Sigmoid colon (tissue), 7 donors: ENCODE results near the gene EIF4G3. TPM values are rescaled to one million over a fixed set of nuclear protein-coding genes. Genes with fewer than 3 reads are reported as not detected.
"Not testable (repeated sequence)": the region's sequence is repeated elsewhere in the genome, so short reads cannot be mapped to it uniquely, and the experiment has no call there.

Experiments
- DNase-seq: peaks from one replicate; pipeline ENCODE4 v3.0.0-alpha.2; 2019
- H3K27ac ChIP-seq, 4 donors: fragments of 200-600 bp; sonication (generic); one replicate each; pipeline ENCODE4 v1.5.1; 2016 to 2019; ENCODE audit warnings: mild to moderate bottlenecking in 1 of 4
- H3K27me3 ChIP-seq, 3 donors: fragments of 200-600 bp; sonication (generic); one replicate each; pipeline ENCODE4 v1.5.1; 2019; ENCODE audit warnings: mild to moderate bottlenecking in 1 of 3
- H3K36me3 ChIP-seq, 4 donors: fragments of 200-600 bp; sonication (generic); one replicate each; pipeline ENCODE4 v1.5.1; 2016 to 2019
- H3K4me1 ChIP-seq, 4 donors: fragments of 200-600 bp; sonication (generic); one replicate each; pipeline ENCODE4 v1.5.1; 2017 to 2019
- H3K4me3 ChIP-seq, 4 donors: fragments of 200-600 bp; sonication (generic); one replicate each; pipeline ENCODE4 v1.5.1; 2017 to 2019; ENCODE audit warnings: mild to moderate bottlenecking in 2 of 4, moderate library complexity in 1 of 4
- H3K9me3 ChIP-seq, 4 donors: fragments of 200-600 bp in 3 of 4; sonication (generic) in 3 of 4; one replicate each; pipeline versions ENCODE4 v1.5.1 to v1.6.1; 2013 to 2019
- EP300 ChIP-seq, 4 donors: sonication (generic); formaldehyde crosslinking; IDR thresholded peaks; one replicate each; pipeline ENCODE4 v1.6.1; 2017; ENCODE audit warnings: antibody characterized with exemption in 4 of 4
- POLR2A ChIP-seq, 2 donors: fragments of 450-650 bp; IDR thresholded peaks; one replicate each; pipeline ENCODE4 v1.6.1; 2016; ENCODE audit warnings: antibody characterized with exemption in 2 of 2, mild to moderate bottlenecking in 2 of 2, moderate library complexity in 2 of 2
- POLR2AphosphoS5 ChIP-seq, 4 donors: sonication (generic); formaldehyde crosslinking; IDR thresholded peaks; one replicate each; pipeline ENCODE4 v1.6.1; 2017; ENCODE audit warnings: antibody characterized with exemption in 4 of 4
- WGBS, 2 donors: extraction: QIAGEN DNeasy Blood & Tissue Kit; methylation state at CpG; one replicate each; pipeline ENCODE4 v1.1.7; 2013; 5-methylcytosine and 5-hydroxymethylcytosine counted together
- intact Hi-C: fragments of 100-400 bp; cut with DNase I; formaldehyde crosslinking; loops from one replicate; pipeline ENCODE4 v1.15.1; 2023
- polyA plus RNA-seq, 3 donors: library from polyadenylated mRNA; stranded (reverse); fragments of 200-250 nt; gene quantifications; one replicate each; pipeline ENCODE4 v1.2.3, GENCODE V29; 2013
- total RNA-seq, 4 donors: library from RNA; depleted of rRNA; stranded (reverse); fragments of >200 nt; gene quantifications; one replicate each; pipeline ENCODE4 v1.1.0, GENCODE V29; 2016
- TF ChIP-seq, protein P1 (sequence below), 4 experiments: fragments of 450-650 bp in 3 of 4; fragments of 200-600 bp in 1 of 4; IDR thresholded peaks; one replicate each; pipeline ENCODE4 v1.5.1; 2016 to 2019; ENCODE audit warnings: antibody characterized with exemption in 4 of 4, mild to moderate bottlenecking in 3 of 4, moderate library complexity in 2 of 4
- donor health status: healthy with polysubstance abuse.
- donor health status: Bipolar disorder and iron deficiency.
- donor health status: healthy.

The EIF4G3 gene
- total and polyA plus RNA-seq, 7 donors: 13.4 to 65.9 (median 33.5) TPM

DNA sequence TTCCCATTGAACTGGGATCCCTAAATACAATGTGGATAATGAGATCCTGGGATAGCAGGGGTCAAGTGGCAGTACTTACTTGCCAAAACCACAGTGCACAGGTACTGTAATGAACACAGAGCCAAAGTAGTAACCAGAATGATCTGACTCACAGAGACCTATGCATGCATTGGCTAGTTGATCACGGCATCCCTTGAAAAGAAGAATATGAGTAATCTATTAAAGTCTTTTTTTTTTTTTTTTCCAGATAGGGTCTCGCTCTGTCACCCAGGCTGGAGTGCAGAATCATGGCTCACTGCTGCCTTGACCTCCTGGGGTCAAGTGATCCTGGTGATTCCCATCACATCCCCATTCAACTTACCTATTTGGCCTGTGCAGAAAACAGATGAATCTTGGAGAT, 29.4 kb upstream of the EIF4G3 start:
- H3K4me3 ChIP-seq: no peak overlapping the region
- TF ChIP-seq POLR2A (IDR thresholded peaks at IDR 0.05) (no peak), EP300 (IDR thresholded peaks at IDR 0.05) (no peak), POLR2AphosphoS5 (IDR thresholded peaks at IDR 0.05) (no peak)
- TF ChIP-seq, protein P1, sequence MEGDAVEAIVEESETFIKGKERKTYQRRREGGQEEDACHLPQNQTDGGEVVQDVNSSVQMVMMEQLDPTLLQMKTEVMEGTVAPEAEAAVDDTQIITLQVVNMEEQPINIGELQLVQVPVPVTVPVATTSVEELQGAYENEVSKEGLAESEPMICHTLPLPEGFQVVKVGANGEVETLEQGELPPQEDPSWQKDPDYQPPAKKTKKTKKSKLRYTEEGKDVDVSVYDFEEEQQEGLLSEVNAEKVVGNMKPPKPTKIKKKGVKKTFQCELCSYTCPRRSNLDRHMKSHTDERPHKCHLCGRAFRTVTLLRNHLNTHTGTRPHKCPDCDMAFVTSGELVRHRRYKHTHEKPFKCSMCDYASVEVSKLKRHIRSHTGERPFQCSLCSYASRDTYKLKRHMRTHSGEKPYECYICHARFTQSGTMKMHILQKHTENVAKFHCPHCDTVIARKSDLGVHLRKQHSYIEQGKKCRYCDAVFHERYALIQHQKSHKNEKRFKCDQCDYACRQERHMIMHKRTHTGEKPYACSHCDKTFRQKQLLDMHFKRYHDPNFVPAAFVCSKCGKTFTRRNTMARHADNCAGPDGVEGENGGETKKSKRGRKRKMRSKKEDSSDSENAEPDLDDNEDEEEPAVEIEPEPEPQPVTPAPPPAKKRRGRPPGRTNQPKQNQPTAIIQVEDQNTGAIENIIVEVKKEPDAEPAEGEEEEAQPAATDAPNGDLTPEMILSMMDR (IDR thresholded peaks at IDR 0.05): no peak
- no peaks in the 10 kb centered on the region for H3K9me3 ChIP-seq
- no peak overlapping the region for H3K27ac ChIP-seq
- no peaks in the 10 kb centered on the region for H3K36me3 ChIP-seq
- intact Hi-C loops: no loop called here
- no peaks in the 10 kb centered on the region for H3K4me1 ChIP-seq
- no peak for DNase-seq
- WGBS, 2 donors: 76 to 80% methylated on average over 2 of the region's 2 CpGs
- H3K27me3 ChIP-seq: no peaks in the 10 kb centered on the region

DNA sequence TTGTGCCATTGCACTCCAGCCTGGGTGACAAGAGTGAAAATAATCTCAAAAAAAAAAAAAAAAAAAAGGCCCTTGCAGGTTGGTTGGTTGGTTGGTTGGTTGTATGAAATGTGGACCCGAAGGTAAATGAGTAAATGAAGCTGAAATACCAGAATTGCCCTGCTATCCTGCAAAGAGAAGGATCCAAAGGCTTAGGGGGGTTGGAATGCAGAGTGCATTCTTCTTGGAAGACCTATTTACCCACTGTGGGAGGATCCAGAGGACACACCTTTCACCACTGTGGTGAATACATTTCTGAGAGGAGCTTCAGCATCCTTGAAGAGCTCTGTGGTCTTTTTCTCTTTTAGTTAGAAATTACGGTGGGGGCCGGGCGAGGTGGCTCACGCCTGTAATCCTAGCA, 28.7 kb upstream of the EIF4G3 start:
- intact Hi-C loops: no loop called here
- TF ChIP-seq, protein P1 (IDR thresholded peaks at IDR 0.05): no peak
- TF ChIP-seq POLR2A (IDR thresholded peaks at IDR 0.05): no peak
- TF ChIP-seq POLR2AphosphoS5 (IDR thresholded peaks at IDR 0.05): no peak
- TF ChIP-seq EP300 (IDR thresholded peaks at IDR 0.05): no peak
- 94 to 95% methylated on average over 5 of the region's 5 CpGs for WGBS, 2 donors

GRCh38 chr1:21201650-21202049, 25.0 kb upstream of the EIF4G3 start:
- intact Hi-C loops: no loop called here
- Histone ChIP-seq H3K36me3 (no peaks in the 10 kb centered on the region), H3K27ac (no peak overlapping the region), H3K9me3 (no peaks in the 10 kb centered on the region), H3K4me1 (no peaks in the 10 kb centered on the region), H3K27me3 (no peaks in the 10 kb centered on the region), H3K4me3 (no peak overlapping the region)
- no peak for DNase-seq
- TF ChIP-seq POLR2AphosphoS5 (IDR thresholded peaks at IDR 0.05) (no peak), EP300 (IDR thresholded peaks at IDR 0.05) (no peak), POLR2A (IDR thresholded peaks at IDR 0.05) (no peak)
- TF ChIP-seq, protein P1 (IDR thresholded peaks at IDR 0.05): no peak
- 93 to 96% methylated on average over 4 of the region's 4 CpGs for WGBS, 2 donors

More for the DNA sequence above, 28.7 kb upstream of the EIF4G3 start:
- DNase-seq: no peak
- Histone ChIP-seq H3K9me3 (no peaks in the 10 kb centered on the region), H3K4me1 (no peaks in the 10 kb centered on the region), H3K27ac (no peak overlapping the region), H3K4me3 (no peak overlapping the region), H3K36me3 (no peaks in the 10 kb centered on the region), H3K27me3 (no peaks in the 10 kb centered on the region)

DNA sequence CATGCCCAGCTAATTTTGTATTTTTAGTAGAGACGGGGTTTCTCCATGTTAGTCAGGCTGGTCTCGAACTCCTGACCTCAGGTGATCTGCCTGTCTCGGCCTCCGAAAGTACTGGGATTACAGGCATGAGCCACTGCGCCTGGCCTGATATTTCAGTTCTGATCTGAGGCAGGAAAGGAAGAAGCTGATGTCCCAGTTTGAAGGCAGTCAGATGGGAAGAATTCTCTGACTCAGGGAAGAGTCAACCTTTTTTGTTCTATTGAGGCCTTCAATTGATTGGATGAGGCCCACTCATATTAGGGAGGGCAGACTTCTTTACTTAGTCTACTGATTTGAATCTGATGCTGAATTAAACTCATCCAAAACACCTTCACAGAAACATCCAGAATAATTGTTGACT, 24.5 kb upstream of the EIF4G3 start:
- intact Hi-C loops, H3K4me3 ChIP-seq, H3K4me1 ChIP-seq, DNase-seq, H3K9me3 ChIP-seq, H3K27ac ChIP-seq, H3K36me3 ChIP-seq, H3K27me3 ChIP-seq: not testable (repeated sequence)
- WGBS, 2 donors: 95 to 98% methylated on average over 5 of the region's 5 CpGs

DNA sequence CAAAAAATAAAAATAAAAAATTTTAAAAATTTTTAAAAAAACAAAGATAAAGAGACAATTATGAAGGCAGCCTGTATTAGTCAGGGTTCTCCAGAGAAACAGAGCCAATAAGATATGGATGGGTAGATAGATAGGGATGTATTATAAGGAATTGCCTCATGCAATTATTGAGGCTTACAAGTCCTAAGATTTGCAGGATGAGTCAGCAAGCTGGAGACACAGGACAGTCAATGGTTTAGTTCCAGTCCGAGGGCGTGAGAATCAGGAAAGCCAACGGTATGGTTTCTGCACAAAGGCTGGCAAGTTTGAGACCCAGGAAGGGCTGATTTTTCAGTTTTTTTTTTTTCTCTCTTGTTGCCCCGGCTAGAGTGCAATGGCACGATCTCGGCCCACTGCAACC, 24.1 kb upstream of the EIF4G3 start:
- Histone ChIP-seq H3K27ac (no peak overlapping the region), H3K36me3 (no peaks in the 10 kb centered on the region), H3K4me1 (no peaks in the 10 kb centered on the region), H3K9me3 (no peaks in the 10 kb centered on the region), H3K27me3 (no peaks in the 10 kb centered on the region), H3K4me3 (no peak overlapping the region)
- intact Hi-C loops: no loop called here
- DNase-seq: no peak
- no peak for TF ChIP-seq POLR2AphosphoS5 (IDR thresholded peaks at IDR 0.05)
- no peak for TF ChIP-seq EP300 (IDR thresholded peaks at IDR 0.05)
- no peak for TF ChIP-seq POLR2A (IDR thresholded peaks at IDR 0.05)
- TF ChIP-seq, protein P1 (IDR thresholded peaks at IDR 0.05): no peak
- 95 to 96% methylated on average over 6 of the region's 6 CpGs for WGBS, 2 donors
